Activated CD4-positive, CD25-positive, alpha-beta regulatory T cell (primary cell): Measurements from ENCODE around the gene MYOF.
"Not testable (repeated sequence)": the region's sequence is repeated elsewhere in the genome, so short reads cannot be mapped to it uniquely, and the experiment has no call there.

Experiments
- DNase-seq, 4 experiments: peaks; one replicate each; lab custom pipeline; 2025; lab: John Stamatoyannopoulos, UW

Gene MYOF

DNA sequence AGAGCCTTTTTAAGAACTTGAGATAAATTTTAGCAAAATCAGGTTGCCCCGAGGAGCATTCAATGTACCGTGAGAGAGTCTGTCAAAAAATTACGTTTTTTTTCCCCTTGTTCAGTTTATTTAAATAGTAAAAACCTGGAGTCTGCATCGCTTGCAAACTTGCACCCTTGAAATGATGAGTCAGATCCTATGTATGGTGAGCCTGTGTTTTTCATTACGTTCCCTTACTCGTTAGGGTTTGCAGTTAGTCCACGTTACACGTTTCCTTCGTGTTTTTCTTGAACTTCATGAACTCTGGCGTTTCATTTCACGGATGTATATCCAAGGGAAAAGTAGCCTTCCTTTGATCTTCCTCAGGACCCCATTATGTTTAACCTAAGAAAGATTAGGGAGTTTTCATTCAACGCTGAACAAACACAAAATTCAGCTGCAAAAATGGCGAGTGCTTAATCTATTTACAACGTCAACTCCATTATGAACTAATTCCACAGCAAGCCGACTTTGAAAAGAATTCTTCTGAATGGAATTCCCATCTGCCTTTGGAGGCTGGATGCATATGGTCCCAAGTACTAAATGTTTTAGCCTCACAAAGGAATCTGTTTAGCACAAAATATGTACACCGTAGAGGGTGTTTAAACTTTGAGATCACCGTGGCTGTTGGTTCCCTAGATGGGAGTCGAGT is 182.4 kb downstream of the MYOF start:
- no peak for DNase-seq

DNA sequence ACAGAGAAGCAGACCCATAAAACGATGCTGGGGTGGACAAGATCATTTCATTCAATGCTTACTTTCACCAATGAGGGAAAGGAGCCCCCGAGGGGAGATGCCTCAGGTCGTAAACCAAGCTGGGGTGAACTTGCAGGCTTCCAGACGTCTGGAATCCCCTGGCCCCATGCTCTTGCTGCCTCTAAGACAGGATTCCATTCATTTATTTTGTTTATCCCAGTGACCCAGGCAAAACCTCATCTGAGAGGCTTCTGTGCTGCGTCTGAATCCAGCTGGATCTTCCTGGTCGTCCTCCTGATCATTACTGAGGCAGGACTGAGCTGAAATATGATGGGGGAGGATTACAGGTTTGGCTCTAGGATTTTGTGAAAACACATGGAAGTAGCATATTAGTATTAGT is 182.9 kb downstream of the MYOF start:
- DNase-seq: no peak

DNA sequence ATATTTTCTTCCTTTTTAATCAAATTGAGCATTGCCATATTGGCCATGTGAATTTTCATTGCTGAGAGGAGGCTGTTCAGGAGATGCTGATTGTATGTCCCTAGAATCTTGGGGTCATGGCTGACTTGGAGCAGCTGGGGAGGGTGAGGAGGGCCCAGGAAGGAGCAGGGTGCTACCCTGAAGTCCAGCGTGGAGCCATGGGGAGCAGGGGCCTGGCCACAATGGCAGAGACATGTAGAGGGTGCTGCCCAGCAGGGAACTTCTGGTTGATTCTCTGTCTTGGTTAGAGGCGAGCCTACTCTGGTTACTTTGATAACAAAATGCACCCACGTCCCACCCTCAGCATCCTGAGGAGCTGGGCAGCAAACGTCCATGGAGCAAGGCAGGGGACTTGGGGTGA is 186.0 kb downstream of the MYOF start:
- no peak for DNase-seq

DNA sequence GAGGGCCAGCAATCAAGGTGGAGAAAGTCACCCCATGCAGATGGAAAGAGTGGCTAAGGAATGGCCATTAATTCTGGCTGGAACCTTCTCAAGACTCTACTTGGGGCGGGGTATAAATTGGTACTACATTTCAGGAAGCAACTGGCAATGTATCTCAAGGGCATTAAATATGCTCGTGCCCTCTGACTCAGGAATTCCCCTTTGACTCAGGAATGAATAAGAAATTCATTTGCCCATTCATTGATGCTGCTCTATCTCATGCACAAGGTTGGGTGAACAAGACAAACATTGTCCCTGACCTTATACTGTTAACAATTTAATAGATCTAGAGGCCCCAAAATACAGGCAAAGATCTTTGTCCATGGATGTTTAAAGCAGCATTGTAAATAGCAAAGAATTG is 188.1 kb downstream of the MYOF start:
- DNase-seq: no peak

DNA sequence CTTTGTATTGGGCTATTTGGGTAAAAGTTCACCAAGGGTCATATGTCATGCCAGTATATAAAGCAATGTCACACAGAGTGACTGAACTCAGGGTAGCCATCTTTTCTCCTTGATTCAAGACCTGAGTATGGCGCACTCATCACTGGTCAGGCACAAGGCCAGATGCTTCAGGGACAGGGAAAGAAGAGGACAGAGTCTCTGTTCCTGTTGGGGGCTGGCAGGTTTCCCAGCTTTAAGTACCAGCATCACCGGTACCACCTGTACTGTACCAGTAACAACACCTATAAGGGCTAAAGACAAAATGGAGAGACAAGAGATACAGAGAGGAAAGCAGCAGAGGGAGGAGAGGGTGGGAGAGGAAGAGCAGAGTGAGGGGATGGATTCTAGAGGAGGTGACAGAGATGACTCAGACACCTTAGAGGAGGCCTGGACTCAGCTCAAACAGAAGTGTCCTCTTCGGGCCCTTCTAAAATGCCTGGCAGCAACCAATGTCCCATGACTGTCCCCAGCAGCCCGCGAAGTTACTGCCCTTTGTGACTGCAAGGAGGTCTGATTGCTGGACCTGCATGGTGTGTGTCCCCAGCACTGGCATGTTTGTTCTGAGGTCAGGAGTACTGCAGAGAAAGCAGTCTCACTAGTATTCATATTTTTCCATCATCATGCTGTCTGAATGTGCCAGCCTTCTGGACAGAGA is 191.3 kb downstream of the MYOF start:
- no peak for DNase-seq

DNA sequence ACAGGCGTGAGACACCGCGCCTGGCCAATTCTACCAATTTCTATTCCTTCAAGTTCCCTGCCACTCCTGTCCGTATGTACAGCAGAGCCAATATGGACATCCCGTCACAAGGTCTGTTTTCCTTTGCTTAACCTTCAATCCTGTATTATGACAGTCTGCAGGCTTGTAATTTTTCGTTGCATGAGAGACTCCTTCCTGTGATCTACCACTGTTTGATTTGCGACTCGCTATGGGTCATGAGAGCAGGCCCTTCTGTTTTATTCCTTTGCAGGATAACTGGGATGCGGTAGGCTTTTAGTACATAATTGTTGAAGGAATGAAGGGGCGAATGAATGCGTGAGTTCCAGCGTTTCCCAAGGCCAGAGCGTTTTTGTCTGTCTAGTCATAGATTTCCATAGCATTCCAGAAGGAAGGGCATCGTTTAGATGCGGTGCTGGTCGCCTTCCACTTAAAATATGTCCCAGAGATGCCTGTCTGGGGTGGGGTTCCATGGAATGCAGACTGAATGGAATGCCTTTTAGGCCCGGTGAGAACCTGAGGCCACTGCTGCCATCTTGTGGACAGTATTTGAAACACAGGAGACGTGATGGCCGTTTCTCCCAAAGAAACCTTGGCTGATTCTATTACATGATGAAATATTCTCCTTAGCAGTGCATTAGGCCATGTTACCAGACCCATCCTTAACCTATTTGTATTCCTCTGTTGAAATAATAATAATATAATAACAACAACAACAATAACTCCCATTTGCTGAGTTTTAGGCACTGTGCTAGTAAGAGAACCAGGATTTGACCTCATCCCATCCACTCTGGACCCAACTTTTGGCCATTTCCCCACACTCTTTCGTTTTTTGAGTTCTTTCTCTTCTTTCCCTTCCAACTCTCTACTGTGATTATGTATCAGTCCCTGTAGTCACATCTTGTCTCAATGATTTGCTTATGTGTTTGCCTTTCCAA is 193.2 kb downstream of the MYOF start:
- DNase-seq: peak in 1 of 4 experiments; percentile 23

DNA sequence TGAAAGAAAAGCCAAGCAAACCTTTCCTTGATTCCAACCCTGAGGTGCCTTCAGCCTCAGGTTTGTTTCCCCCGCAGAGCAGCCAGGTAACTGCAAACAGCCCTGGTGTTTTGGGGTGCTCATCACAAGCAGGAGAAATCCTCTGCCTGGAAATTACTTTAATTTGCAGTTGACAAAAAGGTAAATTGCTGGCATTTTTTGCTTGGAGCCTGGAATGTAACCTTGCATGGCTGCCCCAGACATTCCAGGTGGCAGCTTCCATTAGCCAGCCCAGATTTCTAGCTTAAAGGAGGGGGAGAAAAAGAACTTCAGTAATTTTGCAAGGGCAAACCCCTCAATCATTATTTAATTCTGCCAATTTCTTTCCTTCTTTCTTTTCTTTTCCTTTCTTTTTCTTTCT is 194.4 kb downstream of the MYOF start:
- no peak for DNase-seq

DNA sequence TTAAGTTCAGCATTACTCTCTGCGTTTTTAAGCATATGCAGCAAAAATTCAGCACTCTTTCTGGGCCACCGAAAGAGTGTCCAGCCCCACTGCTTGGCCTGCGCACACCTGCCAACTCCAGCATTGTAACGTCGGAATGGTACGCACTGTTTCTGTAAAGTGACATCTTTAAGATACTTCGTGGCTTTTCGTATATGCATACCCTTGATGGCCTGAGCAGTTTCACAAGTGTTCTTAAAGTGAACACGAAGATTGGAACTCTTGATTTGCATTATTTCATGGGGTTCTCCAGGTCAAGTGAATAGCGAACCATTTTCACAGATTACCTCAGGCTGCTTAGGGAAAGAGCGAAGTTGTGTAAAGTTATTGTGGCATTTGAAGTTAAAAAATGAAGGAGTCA is 197.9 kb downstream of the MYOF start:
- DNase-seq: not testable (repeated sequence)

DNA sequence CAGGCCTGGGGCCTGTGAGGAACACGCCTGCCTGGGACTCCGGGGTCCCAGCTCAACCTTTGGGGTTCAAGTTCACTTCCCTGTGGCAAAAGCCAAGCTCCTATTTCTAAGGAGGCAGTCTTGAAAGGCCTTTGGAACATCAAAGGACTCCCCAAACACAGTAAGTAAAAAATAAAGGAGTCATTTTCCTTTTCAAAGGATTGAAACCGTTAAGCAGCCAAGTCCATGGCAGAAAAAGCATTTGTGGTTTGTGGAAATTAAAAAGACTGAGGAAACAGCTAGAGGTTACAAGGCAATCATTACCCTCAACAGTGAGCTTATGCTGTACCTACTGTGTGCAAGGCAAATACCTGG is 200.8 kb downstream of the MYOF start:
- DNase-seq: no peak

DNA sequence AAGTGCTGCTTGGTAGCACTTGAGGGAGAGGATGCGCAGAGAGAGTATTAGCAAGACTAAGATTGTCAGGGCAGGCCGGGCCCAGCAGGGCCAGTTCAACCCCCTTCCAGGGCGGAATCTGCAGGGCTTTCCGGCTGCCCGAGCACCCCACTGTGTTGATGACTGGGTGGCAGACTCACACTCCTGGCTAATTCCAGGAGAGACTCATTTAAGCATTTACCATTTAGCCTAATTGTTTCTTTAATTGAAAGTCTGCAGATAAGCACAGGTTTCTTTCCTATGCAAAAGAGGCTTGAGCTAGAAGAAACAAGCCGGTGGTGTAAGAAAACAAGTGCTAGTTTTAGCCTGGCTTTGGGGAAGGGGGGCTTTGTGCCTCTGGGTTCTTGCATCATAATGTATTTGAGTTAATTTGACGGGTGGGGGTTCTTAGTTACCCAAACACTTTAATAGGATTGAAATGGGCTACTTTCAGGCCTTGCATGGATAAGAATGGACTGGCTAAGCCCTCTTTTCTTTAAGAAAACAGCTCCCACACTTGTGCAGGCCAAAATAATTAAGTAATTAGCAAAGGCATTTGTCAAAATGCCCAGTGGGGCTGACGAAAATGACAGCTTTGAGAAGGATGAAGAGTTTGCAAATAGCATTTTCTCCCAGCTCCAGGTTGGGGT is 201.3 kb downstream of the MYOF start:
- DNase-seq: no peak

DNA sequence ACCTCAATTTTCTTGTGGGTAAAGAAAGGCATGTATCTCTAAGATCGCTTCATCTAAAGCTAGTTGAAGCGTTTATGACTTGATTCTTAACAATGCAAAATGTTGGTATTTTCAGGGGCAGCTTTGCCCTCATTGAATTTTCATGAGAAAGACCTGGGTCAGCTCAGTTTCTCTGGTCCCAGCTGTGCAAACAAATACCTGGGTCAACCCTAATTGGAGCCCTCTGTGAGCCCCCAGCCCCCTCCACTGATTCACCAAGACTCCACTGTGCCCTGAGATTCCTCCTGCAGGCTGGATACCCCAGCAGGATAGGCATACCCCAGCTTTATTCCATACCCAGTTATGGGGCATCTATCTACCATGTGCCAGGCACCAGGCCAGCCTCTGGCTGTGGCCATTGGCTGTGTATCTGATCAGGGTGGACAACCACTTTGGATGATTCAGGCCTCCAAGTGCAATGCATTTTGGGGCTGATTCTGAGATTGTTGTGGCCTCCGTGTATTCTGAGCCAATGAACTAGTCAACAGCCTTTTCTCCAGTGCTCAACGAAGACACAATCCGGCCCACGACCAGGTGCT is 201.9 kb downstream of the MYOF start:
- DNase-seq: no peak

DNA sequence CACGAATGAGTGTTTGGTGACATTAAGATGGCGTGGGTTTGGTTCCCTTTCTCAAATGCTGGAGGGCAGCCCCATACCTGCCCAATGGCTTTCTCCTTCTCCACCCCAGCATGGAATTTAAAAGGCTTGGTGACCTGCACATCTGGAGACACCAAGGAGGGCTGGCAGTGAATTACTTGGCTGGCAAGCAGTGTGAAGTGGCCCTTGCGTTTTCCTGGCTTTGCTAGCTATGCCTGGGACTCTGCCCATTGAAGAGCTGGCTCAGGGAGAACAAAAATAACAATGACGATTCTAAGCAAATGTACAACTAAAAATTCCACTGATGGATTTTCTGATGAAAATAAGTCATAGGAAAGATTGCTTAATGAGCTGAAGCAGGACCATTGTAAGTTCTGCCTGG is 204.8 kb downstream of the MYOF start:
- no peak for DNase-seq

DNA sequence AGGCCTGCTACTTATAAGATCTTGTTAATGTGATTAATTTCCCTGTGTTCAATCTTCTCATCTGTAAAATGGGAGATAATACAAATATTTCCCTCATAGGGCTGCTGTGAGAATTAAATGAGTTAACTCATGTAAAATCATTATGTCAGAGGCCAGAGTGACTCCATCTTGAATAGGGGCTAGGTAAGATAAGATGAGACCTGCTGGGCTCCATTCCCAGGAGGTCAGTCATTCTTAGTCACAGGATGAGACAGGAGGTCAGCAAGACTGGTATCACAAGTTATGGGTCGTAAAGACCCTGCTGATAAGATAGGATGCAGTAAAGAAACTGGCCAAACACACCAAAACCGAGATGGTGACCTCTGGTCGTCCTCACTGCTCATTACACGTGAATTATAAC is 207.7 kb downstream of the MYOF start:
- no peak for DNase-seq

DNA sequence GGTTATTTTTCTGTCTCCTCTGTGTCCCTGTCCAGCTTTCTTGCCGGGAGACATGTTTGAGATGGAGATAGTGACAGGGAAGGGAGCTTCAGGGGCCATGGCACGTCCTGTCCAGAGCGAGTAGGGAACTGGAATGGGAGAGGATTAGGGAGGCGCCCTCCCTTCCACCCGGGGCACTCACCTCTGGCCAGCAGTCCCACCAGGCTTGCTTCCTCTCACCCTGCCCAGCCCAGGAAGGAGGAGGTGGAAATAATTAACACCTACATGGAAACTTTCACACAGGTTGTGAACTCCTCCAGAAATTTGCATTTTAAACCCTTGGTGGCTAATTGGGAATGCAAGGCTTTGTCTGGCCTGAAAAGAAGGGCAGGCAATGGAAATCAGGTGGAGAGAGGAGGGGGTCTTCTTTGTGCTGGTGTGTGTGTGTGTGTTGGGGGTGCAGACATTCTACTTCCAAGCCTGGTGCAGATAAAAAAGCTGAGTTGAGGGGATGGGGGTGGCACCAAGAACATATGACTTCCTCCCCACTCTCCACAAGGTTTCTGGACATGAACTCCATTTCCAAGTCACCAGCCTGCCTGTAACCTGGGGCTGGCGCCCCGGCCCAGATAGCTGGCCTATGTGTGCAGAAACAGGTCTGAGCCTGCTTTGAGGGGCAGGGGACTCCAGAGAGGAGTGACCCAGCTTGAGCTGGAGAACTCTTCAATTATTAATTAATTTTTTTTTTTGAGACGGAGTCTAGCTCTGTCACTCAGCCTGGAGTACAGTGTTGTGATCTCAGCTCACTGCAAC is 209.1 kb downstream of the MYOF start:
- DNase-seq: no peak

DNA sequence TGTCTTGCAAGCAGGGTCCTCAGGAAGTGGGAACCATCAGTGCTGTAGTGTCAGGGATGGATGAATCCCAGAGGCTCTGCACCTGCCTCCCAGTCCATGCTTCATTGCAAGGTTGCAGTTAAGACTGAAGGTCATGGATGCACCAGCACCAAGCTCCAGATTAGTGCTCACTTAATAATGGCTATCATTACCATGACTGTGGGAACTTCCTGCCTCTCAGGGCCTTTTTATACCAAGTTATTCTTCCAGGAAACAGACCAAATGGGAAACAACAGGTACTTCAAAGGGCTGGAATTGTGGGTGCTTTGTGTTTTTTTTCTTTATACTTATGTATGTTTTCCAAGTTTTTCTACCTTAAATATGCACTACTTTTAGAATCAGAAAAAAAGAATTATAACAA is 210.8 kb downstream of the MYOF start:
- no peak for DNase-seq

DNA sequence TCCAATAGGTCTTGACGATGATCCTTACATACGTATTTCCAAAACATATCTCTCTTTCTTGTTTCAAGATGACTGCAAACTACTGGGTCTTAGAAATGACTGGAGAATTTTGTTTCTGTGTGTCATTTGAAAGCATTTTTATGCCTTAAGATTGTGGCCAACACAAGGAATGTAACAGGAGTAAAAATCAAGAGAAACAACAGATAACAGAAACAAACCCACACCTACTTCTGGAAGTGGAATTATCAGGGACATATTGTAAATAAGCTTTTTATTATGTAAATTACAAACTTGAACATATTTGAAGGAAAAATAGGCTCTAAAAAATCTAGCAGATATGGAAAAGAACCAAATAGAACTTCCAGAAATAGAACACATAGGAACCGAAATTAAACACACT is 212.9 kb downstream of the MYOF start:
- no peak for DNase-seq

DNA sequence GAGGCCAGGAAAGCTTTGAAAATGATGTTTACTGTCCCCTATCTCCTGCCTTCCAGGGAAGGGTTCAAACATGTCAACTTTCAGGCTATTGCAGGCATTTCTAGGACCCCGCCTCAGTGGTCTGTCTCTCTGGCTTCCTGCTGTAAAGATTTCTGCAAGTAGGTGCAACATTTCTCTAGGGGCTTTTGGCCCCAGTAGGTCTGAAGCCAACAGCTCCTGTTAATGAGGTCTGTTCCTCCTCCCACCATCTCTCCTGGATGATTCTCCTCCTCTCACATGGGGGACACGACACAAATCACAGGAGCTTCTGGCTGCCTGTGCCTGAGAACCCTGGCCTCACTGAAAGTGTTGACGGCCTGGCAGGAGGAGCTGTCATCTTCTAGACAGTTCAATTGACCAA is 214.1 kb downstream of the MYOF start:
- no peak for DNase-seq

DNA sequence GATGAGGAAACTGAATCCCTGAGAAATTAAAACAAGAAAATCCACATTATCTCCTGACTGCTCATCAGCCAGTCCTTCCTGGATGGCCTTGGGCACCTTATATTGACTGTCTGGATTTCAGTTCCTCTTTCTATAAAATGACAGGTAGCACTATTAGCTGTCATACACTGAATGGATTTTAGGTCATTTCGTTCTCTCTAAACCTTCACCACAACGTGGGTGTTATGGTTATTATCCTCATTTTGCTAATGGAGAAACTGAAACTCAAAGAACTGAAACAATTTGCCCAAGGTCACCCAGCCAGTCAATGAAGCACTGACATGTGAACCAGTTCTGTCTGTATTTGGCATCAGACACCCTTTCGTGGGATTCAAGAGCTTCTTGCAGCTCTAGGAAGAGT is 214.6 kb downstream of the MYOF start:
- no peak for DNase-seq

DNA sequence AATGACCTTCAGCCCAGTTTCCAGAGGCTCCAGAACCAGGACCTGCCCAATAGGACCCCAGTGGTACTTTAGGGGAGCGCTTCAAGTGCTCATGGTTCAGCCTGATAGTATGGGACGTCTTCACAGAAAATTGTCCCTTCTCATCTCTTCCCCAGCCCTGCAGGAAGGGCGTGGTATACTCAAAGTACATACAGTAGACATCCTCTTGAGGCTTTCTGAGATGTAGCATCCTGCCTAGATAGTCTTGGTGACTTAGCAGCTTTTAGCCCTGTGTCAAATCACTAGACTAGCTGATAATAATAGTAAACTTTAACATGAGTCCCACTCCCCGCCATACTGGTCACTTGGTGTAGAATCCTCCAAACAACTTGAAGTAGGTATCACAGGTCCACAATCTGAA is 215.3 kb downstream of the MYOF start:
- no peak for DNase-seq

DNA sequence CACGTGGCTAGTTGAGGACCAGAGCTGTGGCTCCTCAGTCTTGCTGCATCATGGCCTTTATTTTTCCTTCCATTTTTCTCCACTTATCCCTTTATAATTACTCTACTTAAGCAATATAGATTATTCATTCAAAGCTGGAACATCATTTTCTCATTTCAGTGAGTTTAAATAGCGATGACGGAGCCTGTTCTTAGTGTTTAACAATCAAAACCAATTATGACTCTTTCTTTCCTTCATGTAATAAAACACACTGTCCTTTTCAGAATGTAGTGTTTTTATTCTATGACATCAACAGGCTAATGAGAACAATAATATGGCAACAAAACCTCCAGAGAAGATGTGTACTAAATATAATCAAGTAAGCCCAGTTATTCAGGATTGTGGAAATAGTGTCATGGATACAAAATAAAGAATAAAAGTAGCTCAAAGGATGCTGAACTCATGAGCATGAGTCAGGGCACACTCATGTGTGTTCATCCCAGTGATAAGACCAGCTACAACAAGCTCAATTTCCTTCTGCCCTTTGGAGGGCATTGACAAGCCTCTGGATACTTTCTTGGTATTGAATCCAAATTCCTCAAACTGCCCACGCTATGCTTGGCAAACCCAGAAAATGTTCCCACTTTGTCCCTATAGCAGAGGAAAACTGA is 220.0 kb downstream of the MYOF start:
- no peak for DNase-seq

DNA sequence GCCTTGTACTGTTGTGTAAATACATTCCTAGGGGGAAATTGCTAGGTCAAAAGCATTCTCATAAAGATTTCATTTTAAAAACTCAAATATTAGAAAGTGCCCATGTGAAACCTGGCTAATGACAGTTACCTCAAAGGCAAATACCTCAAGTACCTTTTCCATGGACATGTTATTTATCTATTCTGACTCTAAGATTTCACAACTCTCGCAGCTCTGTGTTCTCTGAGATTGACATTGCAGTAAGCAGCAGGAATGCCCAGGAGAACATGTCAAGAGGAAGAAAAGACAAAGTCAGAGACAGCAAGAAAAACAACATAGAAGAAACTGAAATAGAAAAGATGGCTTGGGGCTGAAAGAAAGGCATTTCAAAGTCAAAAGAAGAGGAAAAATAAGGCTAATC is 221.0 kb downstream of the MYOF start:
- DNase-seq: no peak
